OCI-LY1 (cell line): Measurements from ENCODE around the gene PIK3C2B.

Experiments used
- CTCF ChIP-seq: fragments of 200-600 bp; sonication (generic), shearing (Covaris generic); IDR thresholded peaks from 2 replicates; pipeline ENCODE4 v1.5.1; 2017; ENCODE audit warnings: mild to moderate bottlenecking, antibody characterized with exemption, low read length, moderate library complexity, mixed read lengths
- EZH2 ChIP-seq: fragments of 200-600 bp; sonication (generic), shearing (Covaris generic); IDR thresholded peaks from 2 replicates; pipeline ENCODE4 v1.8.0; 2017; ENCODE audit warnings: borderline replicate concordance, mixed run types, mild to moderate bottlenecking, antibody characterized with exemption, low read length, moderate library complexity, mixed read lengths

- TF ChIP-seq CTCF = peak; percentile 56
- TF ChIP-seq EZH2 = no peak
These were observed 18.0 kb downstream of the PIK3C2B start for GRCh38 chr1:204476563-204476962.
